Mucosa of gallbladder (tissue), 1 donor: ENCODE measurements around the gene AFF3. TPM values are rescaled to one million over a fixed set of nuclear protein-coding genes. Genes with fewer than 3 reads are reported as not detected.

Experiments
- DNase-seq: peaks from one replicate; pipeline ENCODE4 v3.0.0-alpha.2; 2020; ENCODE audit warnings: low spot score
- total RNA-seq: library from RNA; stranded (reverse); gene quantifications from one replicate; pipeline ENCODE4 v1.2.1, GENCODE V29; 2021
- donor health status: DM: no; HTN: no; CAD: no.

The AFF3 gene
- total RNA-seq, 1 donor from 2014 or later: 9.1 TPM

DNA sequence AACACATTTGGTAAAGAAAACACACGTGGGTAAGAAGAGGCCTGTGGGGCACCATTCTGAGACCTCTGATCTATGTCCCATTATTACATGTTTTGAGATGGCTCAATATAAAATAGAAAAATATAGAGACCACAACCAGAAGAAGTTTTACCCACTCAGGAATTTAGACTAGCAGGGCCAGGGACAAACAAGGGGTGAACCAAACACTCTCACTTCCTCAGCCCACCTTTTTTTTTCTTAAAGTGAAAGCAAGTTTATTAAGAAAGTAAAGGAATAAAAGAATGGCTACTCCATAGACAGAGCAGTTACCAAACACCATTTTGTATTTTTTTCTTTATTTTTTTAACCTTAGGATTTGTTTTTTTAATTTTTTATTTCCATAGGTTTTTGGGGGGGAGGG lies 533.5 kb downstream of the AFF3 start:
- DNase-seq: no peak

DNA sequence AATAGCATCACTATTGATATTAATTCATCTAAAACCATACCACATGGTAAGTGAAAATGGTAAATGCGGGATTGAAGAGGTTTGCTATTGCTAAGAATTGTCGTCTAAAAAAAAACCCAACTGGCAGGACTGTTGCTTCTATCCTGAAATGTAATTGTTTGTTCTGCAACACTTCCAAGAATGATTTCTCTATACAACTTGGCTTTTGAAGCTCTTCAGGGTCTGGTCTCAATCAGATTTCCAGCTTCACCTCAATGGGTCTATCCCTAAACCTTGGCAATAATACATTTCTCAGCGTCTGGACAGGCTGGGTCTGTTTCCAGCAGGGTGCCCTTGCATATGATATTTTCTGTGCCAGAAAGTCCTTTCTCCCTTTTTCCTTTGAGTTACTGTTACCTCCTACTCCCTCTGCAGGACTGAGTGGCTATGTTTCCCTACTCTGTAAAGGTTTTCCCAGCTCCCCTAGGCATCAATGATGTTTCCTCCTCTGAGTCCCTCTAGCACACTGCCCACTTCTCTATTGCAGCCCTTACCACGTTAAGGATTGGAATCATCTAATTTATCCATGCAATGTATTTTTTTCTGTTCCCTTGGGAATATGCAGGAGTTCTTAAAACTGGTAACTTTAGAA lies 534.4 kb downstream of the AFF3 start:
- no peak for DNase-seq

- no peak for DNase-seq
These were observed 534.9 kb downstream of the AFF3 start for GRCh38 chr2:99607454-99607853.

GRCh38 chr2:99605036-99605435 lies 537.4 kb downstream of the AFF3 start:
- no peak for DNase-seq

DNA sequence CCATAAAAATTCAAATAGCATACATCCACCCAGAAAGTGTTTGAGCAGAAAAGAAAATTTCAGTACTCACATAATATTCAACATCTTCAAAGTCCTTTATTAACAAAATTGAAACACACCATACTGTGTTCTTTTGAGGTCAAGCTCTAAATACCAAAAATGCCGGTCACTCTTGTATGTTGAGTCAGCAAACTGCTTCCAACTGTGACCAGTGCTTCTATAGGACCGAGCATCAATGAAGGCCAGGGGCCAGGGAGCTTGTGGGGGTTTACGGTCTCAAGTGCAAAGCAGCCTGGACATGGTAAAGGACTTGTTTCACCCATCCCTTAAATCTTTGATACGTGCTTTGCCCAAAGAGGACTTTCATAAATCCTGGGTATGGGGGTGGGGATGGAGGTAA lies 539.9 kb downstream of the AFF3 start:
- no peak for DNase-seq

GRCh38 chr2:99600981-99601651 lies 541.3 kb downstream of the AFF3 start:
- no peak for DNase-seq

DNA sequence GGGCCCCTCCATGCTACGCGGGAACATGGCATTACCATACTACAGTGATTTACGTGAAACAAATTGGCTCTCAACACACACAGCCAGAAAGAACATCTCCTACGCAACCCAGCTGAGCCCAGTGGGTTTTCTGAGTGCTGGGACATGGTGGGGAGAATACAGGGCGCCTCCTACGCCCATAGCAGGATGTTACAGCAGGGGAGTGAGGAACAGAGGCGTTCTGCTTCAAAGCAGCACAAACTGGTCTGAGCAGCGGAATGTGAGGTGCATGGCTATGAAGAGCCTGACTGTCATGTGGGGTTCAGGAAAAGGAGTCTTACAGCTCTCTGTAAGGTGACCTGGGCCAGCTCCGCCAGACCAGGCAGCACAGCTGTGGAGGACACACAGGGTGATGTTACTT lies 543.9 kb downstream of the AFF3 start:
- DNase-seq: no peak

DNA sequence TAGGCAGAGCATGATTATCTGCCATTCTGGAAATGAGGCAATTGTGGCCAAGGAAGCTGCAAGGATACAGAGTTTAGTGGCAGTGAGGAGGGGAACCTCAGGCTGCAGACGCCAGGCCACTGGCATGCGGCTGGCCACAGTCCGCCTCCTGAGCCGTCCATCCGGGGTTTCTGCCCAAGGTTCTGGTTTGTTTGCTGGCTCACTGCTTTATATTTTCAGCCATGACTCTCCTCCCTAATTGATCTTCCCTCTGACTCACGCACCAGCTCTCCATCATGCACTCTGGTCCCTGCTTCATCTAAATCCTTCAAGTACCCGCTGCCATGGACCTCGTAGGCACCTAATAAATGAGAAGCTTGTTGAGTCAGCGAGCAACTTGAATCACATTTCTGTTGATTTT lies 544.8 kb downstream of the AFF3 start:
- DNase-seq: no peak

GRCh38 chr2:99595373-99595772 lies 547.0 kb downstream of the AFF3 start:
- DNase-seq: no peak

DNA sequence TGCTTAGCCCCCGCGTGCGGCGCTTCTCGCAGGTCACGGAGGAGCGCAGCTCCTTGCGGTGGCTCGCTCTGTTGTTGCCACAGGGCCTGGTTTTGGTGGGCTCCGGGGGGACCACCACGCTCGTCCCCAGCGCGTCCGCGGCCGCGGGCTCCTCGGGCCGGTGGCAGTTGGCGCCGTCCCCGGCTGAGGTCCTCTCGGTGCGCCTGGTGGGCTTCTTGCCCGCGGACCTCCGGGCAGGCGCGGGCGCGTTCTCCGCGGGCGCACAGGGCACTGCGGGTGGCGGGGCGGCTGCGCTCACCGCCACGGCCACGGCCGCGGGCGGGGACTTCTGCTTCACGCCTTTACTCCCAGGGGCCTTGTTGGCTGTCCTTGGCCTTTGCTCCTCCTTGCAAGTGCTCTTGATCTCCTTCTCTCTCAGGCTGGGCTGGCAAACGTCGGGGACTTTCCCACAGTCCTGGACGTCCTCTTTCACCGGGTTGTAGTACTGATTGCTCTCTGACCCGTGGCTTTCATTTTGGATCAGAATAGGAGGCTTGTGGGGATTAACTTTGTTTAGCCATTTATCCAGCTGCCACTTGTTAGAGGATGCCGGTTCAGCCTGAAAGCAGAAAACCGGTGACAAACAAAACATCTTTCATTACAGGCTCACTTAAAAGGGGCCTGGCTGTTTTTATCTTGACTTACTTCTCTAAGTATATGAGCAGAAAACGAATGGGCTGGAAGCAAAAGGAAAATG lies 548.5 kb downstream of the AFF3 start:
- DNase-seq: no peak

DNA sequence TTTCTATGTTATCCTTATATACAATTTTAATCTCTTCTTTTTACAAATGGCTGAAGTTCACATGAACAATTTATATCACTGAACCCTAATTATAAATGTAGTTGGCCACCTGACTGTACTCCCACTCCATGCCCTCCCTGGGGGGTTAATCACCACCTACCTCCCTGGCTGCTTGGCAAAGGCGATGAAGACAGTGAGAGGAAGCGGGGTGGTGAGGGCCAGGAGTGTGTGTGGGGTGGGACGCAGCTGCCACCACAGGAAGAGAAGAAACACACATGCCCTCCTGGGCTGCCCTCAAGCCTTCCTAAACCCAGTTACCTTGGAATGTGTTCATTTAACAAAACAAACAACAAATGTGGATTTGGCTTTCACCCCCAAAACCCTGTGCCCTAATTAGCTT lies 565.6 kb downstream of the AFF3 start:
- DNase-seq: no peak

DNA sequence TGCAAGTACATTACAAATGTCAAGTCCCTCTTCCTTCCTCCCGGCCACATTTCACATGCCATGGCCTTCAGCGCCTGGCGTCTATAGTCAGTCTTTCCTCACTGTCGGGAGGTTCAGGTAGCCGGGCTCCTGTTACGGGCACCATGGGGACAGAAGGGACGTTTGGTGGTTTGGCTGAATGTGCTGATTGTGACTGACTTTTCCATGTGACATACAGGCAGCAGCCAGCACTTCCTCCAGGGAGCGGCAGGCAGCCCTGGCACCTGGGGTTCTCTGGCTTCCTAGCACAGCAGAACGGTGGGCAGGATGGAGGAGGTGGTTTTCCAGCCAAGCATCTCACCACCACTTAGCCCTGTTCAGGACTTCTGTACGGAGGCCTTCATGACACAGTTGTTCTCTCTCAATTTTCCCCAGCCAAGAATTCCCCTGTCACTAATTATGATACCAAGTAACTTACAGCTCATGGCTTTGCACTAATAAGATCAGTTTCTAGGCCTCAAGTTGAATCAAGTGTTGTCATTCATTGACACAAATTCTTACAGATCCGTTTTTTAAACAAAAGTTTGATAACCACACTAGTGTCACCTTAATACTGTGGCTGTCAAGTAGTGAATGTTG lies 568.6 kb downstream of the AFF3 start:
- DNase-seq: no peak

DNA sequence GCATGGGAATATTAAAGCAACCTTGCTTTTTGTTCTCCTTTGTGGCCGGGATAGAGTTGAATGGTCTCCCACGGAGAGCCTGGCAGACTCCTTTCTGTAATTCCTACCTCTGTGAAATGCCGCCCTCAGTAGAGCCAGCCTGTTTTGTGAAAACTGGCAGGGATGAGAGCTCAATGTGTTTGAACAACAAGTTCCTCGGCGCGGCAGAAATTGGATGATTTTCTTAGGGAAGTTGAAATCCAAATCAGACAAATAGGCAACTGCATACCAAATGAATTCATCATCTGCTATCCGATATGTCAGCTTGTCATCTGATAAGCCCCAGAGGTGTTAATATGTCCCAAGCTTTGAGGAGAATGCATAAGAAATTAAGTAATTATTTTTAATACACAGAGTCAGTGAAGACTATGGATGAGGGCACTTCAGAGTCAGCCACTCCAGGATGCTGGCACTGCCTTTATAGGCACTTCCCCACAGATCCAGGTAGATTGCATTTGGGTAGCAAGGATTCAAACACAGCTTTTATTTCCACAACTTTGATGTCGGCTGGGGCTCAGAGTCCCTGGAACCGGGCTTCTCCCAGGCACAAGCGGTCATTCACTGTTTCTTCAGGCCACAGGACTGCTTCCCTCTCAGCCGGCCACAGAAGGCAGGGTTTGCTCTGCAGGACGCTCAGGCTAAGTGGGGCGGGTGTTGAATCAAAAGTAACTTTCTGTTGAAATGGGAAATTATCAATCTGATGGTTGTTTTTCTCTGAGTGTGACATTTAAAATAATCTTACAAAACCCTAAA lies 569.8 kb downstream of the AFF3 start:
- no peak for DNase-seq

GRCh38 chr2:99571954-99572353 lies 570.4 kb downstream of the AFF3 start:
- no peak for DNase-seq

GRCh38 chr2:99571533-99571932 lies 570.9 kb downstream of the AFF3 start:
- no peak for DNase-seq

- no peak for DNase-seq
These were observed 571.4 kb downstream of the AFF3 start for GRCh38 chr2:99571021-99571420.

- no peak for DNase-seq
These were observed 573.0 kb downstream of the AFF3 start for GRCh38 chr2:99569386-99569785.

- DNase-seq: no peak
These were observed 577.2 kb downstream of the AFF3 start for GRCh38 chr2:99565227-99565626.

GRCh38 chr2:99562516-99562915 lies 579.9 kb downstream of the AFF3 start:
- no peak for DNase-seq

- no peak for DNase-seq
These were observed 580.6 kb downstream of the AFF3 start for GRCh38 chr2:99561804-99562203.

DNA sequence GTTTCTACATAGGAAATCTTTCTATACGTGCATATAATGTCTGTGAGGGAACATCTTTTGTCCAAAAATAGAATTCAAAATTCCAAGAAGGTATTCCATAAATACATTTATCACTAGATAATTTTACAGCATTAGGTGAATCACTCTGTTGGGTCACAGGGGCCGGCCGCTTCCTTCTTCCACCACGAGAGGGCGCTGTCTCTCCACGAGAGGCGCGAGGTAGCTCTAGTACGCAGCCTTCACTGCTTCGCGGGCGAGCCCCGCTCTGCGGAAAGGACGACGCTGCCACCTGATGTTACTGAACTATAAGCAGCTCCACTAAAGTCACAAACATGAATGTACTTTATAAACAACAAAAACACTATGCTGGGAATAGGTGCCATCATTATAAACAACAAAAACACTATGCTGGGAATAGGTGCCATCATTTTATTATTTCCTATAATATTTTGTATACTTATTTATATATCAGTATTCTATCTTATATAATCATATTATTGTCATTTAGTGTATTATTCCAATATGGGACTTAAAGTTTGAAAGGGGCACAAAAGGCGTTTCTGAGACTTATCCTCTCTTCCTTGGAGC lies 583.2 kb downstream of the AFF3 start:
- peak; percentile 88 for DNase-seq

GRCh38 chr2:99555404-99555803 lies 587.0 kb downstream of the AFF3 start:
- no peak for DNase-seq
